RCC 7860 (cell line): ENCODE data around the gene PANK1.

ENCODE experiments used
- DNase-seq: peaks from one replicate; pipeline ENCODE4 v3.0.0-alpha.2; 2015; ENCODE audit warnings: low spot score
- FAIRE-seq: peaks from 2 replicates; lab custom pipeline; 2012; peaks lifted over from hg19 to GRCh38; lab: Jason Lieb, UNC

PANK1 gene

GRCh38 chr10:89652806-89653370 is 7.8 kb upstream of the PANK1 start:
- DNase-seq (no peak), FAIRE-seq (peak; percentile 8)

- DNase-seq (no peak), FAIRE-seq (no peak)
These were observed 7.0 kb upstream of the PANK1 start for GRCh38 chr10:89651916-89652573.

- DNase-seq (no peak), FAIRE-seq (no peak)
These were observed 6.3 kb upstream of the PANK1 start for GRCh38 chr10:89651205-89651915.

- no peak for FAIRE-seq
- DNase-seq, result no peak
These were observed 4.0 kb upstream of the PANK1 start for GRCh38 chr10:89649051-89649450.

- DNase-seq, result no peak
- no peak for FAIRE-seq
These were observed 3.0 kb upstream of the PANK1 start for GRCh38 chr10:89648074-89648473.

- FAIRE-seq (no peak), DNase-seq (no peak)
These were observed 2.0 kb upstream of the PANK1 start for GRCh38 chr10:89646889-89647657.

- FAIRE-seq (no peak), DNase-seq (no peak)
These were observed 715 bp upstream of the PANK1 start for GRCh38 chr10:89645742-89646172.

- DNase-seq (no peak), FAIRE-seq (no peak)
These were observed 413 bp downstream of the PANK1 start for GRCh38 chr10:89644691-89644966.

- FAIRE-seq (peak; percentile 97), DNase-seq (peak; percentile 92)
These were observed 991 bp downstream of the PANK1 start for GRCh38 chr10:89643812-89644690.

GRCh38 chr10:89643431-89643811 is 1.6 kb downstream of the PANK1 start:
- DNase-seq, result no peak
- FAIRE-seq, result no peak

GRCh38 chr10:89642193-89642592 is 2.8 kb downstream of the PANK1 start:
- FAIRE-seq (no peak), DNase-seq (no peak)

GRCh38 chr10:89640241-89640640 is 4.8 kb downstream of the PANK1 start:
- DNase-seq, result no peak
- no peak for FAIRE-seq

- DNase-seq, result no peak
- FAIRE-seq, result no peak
These were observed 5.7 kb downstream of the PANK1 start for GRCh38 chr10:89639326-89639725.

- FAIRE-seq, result no peak
- no peak for DNase-seq
These were observed 7.9 kb downstream of the PANK1 start for GRCh38 chr10:89637113-89637512.

GRCh38 chr10:89634637-89635036 is 10.4 kb downstream of the PANK1 start:
- FAIRE-seq (no peak), DNase-seq (no peak)

GRCh38 chr10:89633484-89633883 is 11.6 kb downstream of the PANK1 start:
- DNase-seq (peak; percentile 18), FAIRE-seq (peak; percentile 77)

- DNase-seq, result no peak
- FAIRE-seq, result no peak
These were observed 12.2 kb downstream of the PANK1 start for GRCh38 chr10:89632824-89633223.

GRCh38 chr10:89627830-89628229 is 17.2 kb downstream of the PANK1 start:
- FAIRE-seq (no peak), DNase-seq (no peak)

GRCh38 chr10:89625041-89625765 is 19.8 kb downstream of the PANK1 start:
- DNase-seq (peak; percentile 18), FAIRE-seq (no peak)

GRCh38 chr10:89624020-89624419 is 21.0 kb downstream of the PANK1 start:
- DNase-seq (no peak), FAIRE-seq (no peak)
